GM23248 (cell line): ENCODE data around the gene GALP. TPM values are rescaled to one million over a fixed set of nuclear protein-coding genes. Genes with fewer than 3 reads are reported as not detected.
A peak's percentile ranks its signal among the peaks of the same experiment; 100 is the strongest.

Experiments
- DNase-seq: peaks from one replicate; pipeline ENCODE4 v3.0.0-alpha.2; 2015
- H2AFZ ChIP-seq: fragments of 200-600 bp; sonication (generic); 2 replicates; pipeline ENCODE4 v1.6.1; 2016; ENCODE audit warnings: antibody characterized with exemption
- H3F3A ChIP-seq: fragments of 200-600 bp; sonication (generic); 2 replicates; pipeline ENCODE4 v1.6.1; 2016; ENCODE audit warnings: mild to moderate bottlenecking, antibody characterized with exemption, mixed run types; ENCODE audit not compliant: insufficient read depth
- H3K27ac ChIP-seq: fragments of 200-600 bp; sonication (generic); 2 replicates; pipeline ENCODE4 v1.5.1; 2016; ENCODE audit warnings: mild to moderate bottlenecking
- H3K27me3 ChIP-seq: fragments of 200-600 bp; sonication (generic); replicated peaks from 2 replicates; pipeline ENCODE4 v1.6.1; 2016; ENCODE audit warnings: mild to moderate bottlenecking; ENCODE audit not compliant: insufficient read depth
- H3K36me3 ChIP-seq: fragments of 200-600 bp; sonication (generic); 2 replicates; pipeline ENCODE4 v1.6.1; 2016; ENCODE audit warnings: low read depth, mild to moderate bottlenecking
- H3K4me1 ChIP-seq: fragments of 200-600 bp; sonication (generic); 2 replicates; pipeline ENCODE4 v1.6.1; 2016; ENCODE audit warnings: mild to moderate bottlenecking; ENCODE audit not compliant: insufficient read depth
- H3K4me2 ChIP-seq: fragments of 200-600 bp; sonication (generic); one replicate; pipeline ENCODE4 v1.6.1; 2016; ENCODE audit warnings: mild to moderate bottlenecking; ENCODE audit not compliant: unreplicated experiment
- H3K4me3 ChIP-seq: fragments of 200-600 bp; sonication (generic); 2 replicates; pipeline ENCODE4 v1.5.1; 2016; ENCODE audit warnings: mild to moderate bottlenecking
- H3K79me2 ChIP-seq: fragments of 200-600 bp; sonication (generic); 2 replicates; pipeline ENCODE4 v1.6.1; 2016; ENCODE audit warnings: mild to moderate bottlenecking; ENCODE audit not compliant: insufficient read depth
- H3K9ac ChIP-seq: fragments of 200-600 bp; sonication (generic); 2 replicates; pipeline ENCODE4 v1.6.1; 2016; ENCODE audit warnings: mild to moderate bottlenecking
- H3K9me2 ChIP-seq: fragments of 200-600 bp; sonication (generic); 2 replicates; pipeline ENCODE4 v1.6.1; 2016; ENCODE audit warnings: mixed run types, mild to moderate bottlenecking, moderate library complexity; ENCODE audit not compliant: insufficient read depth
- H3K9me3 ChIP-seq: fragments of 200-600 bp; sonication (generic); one replicate; pipeline ENCODE4 v1.6.1; 2017; ENCODE audit warnings: low read depth
- H4K20me1 ChIP-seq: fragments of 200-600 bp; sonication (generic); 2 replicates; pipeline ENCODE4 v1.6.0; 2016; ENCODE audit not compliant: insufficient read depth
- EZH2 ChIP-seq: fragments of 200-600 bp; sonication (generic); IDR thresholded peaks from 2 replicates; pipeline ENCODE4 v1.6.1; 2018; ENCODE audit warnings: antibody characterized with exemption, mild to moderate bottlenecking; ENCODE audit not compliant: insufficient read depth, poor library complexity, severe bottlenecking
- EZH2phosphoT487 ChIP-seq: fragments of 200-600 bp; sonication (generic); IDR thresholded peaks from 2 replicates; pipeline ENCODE4 v1.6.1; 2018; ENCODE audit warnings: antibody characterized with exemption, moderate library complexity, mild to moderate bottlenecking, low read depth; ENCODE audit not compliant: insufficient read depth
- WGBS, 2 experiments: methylation state at CpG; one replicate each; pipeline ENCODE4 v1.1.6; 2015 to 2017; ENCODE audit warnings: low lambda C conversion rate in 2 of 2, low coverage in 1 of 2; ENCODE audit errors: missing lambda C conversion rate in 2 of 2; 5-methylcytosine and 5-hydroxymethylcytosine counted together
- in situ Hi-C: fragments of 300-500 bp; cut with MboI; formaldehyde crosslinking; loops from 2 replicates; pipeline ENCODE4 v1.15.0; 2020
- polyA plus RNA-seq: library from polyadenylated mRNA; unstranded; fragments of >200 nt; fragmentation: Nextera tagmentation; extraction: Ambion mirVana; gene quantifications from 2 replicates; pipeline ENCODE4 v1.2.1, GENCODE V29; 2016
- total RNA-seq: library from RNA; depleted of rRNA; stranded (reverse); fragments of >200 nt; shearing (Covaris generic); gene quantifications from 2 replicates; pipeline ENCODE4 v1.2.3, GENCODE V29; 2014

Gene GALP
- total and polyA plus RNA-seq, 2 experiments from 2014 or later, result not detected

DNA sequence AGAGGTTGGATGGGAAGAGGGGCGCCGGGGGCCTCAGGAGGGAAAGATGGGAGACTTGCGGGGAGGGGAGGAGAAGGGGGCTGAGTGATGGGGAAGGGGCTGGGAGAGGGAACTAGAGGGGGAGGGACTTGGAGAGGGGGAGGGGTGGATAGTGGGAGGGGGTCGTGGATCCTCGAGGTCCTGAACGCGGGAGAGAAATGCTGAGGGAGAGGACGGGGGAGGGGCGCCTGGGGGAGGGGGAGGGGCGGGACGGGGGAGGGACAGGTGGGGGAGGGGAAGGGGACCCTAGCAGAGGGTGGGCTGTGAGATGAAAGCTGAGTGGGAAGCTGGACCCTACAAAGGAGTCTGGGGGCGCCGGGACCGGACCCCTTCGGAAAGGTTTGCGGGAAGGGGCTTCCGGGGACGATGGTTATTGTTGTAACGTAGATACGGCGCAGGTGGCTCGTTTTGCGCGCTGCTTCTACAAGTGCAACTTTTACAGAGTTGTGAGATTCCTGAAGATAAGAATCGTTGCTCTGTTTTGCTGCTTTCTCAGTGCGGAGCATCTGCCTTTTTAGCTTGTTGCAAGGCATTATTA is 34.3 kb upstream of the GALP start:
- H3K36me3 ChIP-seq, result no peaks in the 10 kb centered on the region
- no peaks in the 10 kb centered on the region for H3K9me3 ChIP-seq
- peak overlapping the region; percentile 65 for H3K4me2 ChIP-seq
- H3K79me2 ChIP-seq, result peaks cover 41% of the 10 kb centered on the region
- peak overlapping the region; percentile 81 for H3K4me3 ChIP-seq
- no peaks in the 10 kb centered on the region for H3K27me3 ChIP-seq
- TF ChIP-seq EZH2 (no peak), EZH2phosphoT487 (no peak)
- 3 to 6% methylated on average over 9 to 24 of the region's 26 CpGs for WGBS, 2 experiments
- in situ Hi-C loops, result no loop called here
- H3F3A ChIP-seq, result no peaks in the 10 kb centered on the region
- H3K27ac ChIP-seq, result no peak overlapping the region
- H3K9me2 ChIP-seq, result no peaks in the 10 kb centered on the region
- no peaks in the 10 kb centered on the region; the same call in 1 of the 2 replicates for H3K4me1 ChIP-seq
- H2AFZ ChIP-seq, result peak overlapping the region; percentile 96; the same call in 1 of the 2 replicates
- DNase-seq, result peak; percentile 59
- H4K20me1 ChIP-seq, result no peaks in the 10 kb centered on the region
- peak overlapping the region; percentile 87 for H3K9ac ChIP-seq

DNA sequence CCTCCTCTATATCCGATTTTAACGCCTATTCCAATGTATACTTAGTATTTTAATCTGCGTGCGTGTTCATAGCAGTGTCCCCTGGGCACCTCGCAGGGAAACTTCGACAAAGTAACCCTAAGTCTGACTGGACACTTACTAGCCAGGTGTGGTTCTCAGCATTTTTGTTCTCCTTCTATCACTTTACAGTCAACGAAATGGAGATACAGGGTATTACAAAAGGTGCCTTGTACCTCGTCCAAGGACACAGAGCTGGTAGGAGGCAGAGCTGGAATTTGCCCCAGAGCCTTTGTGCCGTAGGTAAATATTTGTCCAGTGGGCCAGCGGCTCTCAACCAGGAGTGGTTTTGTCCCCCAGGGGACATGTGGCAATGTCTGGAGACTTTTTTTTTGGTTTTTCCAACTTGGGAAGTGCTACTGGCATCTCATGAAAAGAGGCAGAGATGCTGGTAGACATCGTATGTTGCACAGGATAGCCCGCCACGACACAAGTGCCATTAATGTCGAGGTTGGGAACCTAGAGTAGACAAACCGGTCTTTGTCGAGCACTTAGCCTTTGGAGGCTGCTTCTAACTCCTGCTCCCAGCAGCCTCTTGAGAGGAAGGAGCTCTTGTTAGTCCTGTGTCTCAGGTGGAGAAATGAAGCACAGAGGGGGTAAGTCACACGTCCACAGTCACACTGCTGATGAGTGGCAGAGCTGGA is 33.6 kb upstream of the GALP start:
- DNase-seq, result no peak
- TF ChIP-seq EZH2phosphoT487 (no peak), EZH2 (no peak)
- peak overlapping the region; percentile 87 for H3K9ac ChIP-seq
- H3K27me3 ChIP-seq, result no peaks in the 10 kb centered on the region
- H3F3A ChIP-seq, result no peaks in the 10 kb centered on the region
- H3K4me3 ChIP-seq, result peak overlapping the region; percentile 81
- H3K4me1 ChIP-seq, result no peaks in the 10 kb centered on the region; the same call in 1 of the 2 replicates
- peaks cover 41% of the 10 kb centered on the region for H3K79me2 ChIP-seq
- H3K9me2 ChIP-seq, result no peaks in the 10 kb centered on the region
- 54% methylated on average over 17 of the region's 17 CpGs for WGBS, 2 experiments
- no peak overlapping the region for H3K27ac ChIP-seq
- H2AFZ ChIP-seq, result peak overlapping the region; percentile 50; the same call in 1 of the 2 replicates
- peak overlapping the region; percentile 65 for H3K4me2 ChIP-seq
- in situ Hi-C loops, result no loop called here
- no peaks in the 10 kb centered on the region for H3K36me3 ChIP-seq
- no peaks in the 10 kb centered on the region for H4K20me1 ChIP-seq
- H3K9me3 ChIP-seq, result no peaks in the 10 kb centered on the region

DNA sequence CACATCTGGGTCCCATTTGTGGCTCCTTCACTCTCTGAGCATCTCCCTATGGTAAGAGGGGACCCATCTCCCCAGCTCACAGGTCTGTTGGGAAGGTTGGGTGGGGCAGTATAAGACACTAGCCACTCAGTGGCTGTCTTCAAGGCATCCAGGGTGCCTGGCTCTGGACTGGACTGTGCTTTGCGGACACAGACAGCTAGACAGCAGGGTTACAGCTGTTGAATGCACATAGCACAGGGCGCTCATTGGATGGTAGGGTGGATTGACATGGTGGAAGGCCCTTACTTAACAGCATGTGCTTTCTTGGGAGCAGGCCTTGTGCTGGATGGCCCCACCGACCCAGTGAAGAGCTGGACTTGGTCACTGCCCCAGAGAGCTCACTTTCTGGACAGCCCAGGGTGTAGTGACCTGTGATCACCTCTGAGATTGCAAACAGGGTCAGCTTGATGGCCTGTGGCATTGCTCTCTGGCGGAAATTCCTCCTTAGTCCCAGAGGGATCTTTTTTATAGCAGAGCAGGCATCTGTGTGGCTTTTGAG is 32.8 kb upstream of the GALP start:
- WGBS, 2 experiments, result 77 to 89% methylated on average over 4 of the region's 4 CpGs
- Histone ChIP-seq H3K9me2 (no peaks in the 10 kb centered on the region), H4K20me1 (no peaks in the 10 kb centered on the region), H3K27ac (no peak overlapping the region), H3K9me3 (no peaks in the 10 kb centered on the region), H3K36me3 (no peaks in the 10 kb centered on the region), H3K79me2 (peaks cover 41% of the 10 kb centered on the region), H3K4me2 (no peak overlapping the region), H3K27me3 (no peaks in the 10 kb centered on the region), H3K4me1 (no peaks in the 10 kb centered on the region; the same call in 1 of the 2 replicates), H2AFZ (no peak overlapping the region), H3K4me3 (no peak overlapping the region), H3F3A (no peaks in the 10 kb centered on the region), H3K9ac (no peak overlapping the region)
- in situ Hi-C loops, result no loop called here
- no peak for DNase-seq
- TF ChIP-seq EZH2phosphoT487, result no peak
- no peak for TF ChIP-seq EZH2

DNA sequence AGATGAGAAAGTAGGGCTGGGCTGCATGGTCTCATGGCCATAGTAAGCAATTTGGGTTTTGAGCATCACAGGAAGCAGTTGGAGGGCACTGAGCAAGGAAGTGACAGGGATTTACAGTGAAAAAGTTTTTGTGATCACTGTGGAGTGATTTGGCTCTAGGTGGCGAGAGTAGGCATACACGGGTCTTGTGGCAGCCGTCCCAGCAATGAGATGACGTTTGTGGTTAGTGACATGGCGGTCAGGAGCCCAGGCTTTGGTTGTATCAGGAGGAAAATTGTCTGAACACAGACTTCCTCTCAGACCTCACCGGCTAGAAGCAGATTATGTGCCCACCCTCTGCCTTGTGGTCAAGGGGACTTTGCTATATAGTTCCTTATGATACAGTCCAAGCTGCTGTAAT is 31.4 kb upstream of the GALP start:
- Histone ChIP-seq H3K9ac (no peak overlapping the region), H3K4me2 (no peak overlapping the region), H3K27ac (no peak overlapping the region), H3K79me2 (peaks cover 42% of the 10 kb centered on the region), H3K9me2 (no peaks in the 10 kb centered on the region), H3K4me1 (no peaks in the 10 kb centered on the region; the same call in 1 of the 2 replicates), H3K9me3 (no peaks in the 10 kb centered on the region), H3F3A (no peaks in the 10 kb centered on the region), H3K27me3 (no peaks in the 10 kb centered on the region), H3K36me3 (no peaks in the 10 kb centered on the region), H3K4me3 (no peak overlapping the region), H2AFZ (no peak overlapping the region), H4K20me1 (no peaks in the 10 kb centered on the region)
- in situ Hi-C loops, result no loop called here
- TF ChIP-seq EZH2phosphoT487, result no peak
- no peak for TF ChIP-seq EZH2
- DNase-seq, result no peak
- WGBS, 2 experiments, result 77 to 80% methylated on average over 6 of the region's 6 CpGs
